HepG2 (cell line): ENCODE data around the gene EFNB1. TPM values are rescaled to one million over a fixed set of nuclear protein-coding genes. Genes with fewer than 3 reads are reported as not detected.

Experiments used
- ATAC-seq: fragments of 200-7000 bp; cut with Tn5 transposase; 3 replicates; pipeline ENCODE4 v1.9.1; 2020; ENCODE audit warnings: mild to moderate bottlenecking, moderate library complexity
- BruUV-seq: library from RNA; stranded (reverse); fragments of 400-500 nt; replicated peaks from 2 replicates; lab custom pipeline; 2021; lab: Mats Ljungman, UMichigan
- CTCF ChIA-PET: fragments of 300-600 bp; formaldehyde crosslinking; extraction: SDS; loops from one replicate; lab custom pipeline; 2021; ENCODE audit warnings: low total read pairs, inconsistent platforms, low intra/inter-chr PET ratio; lab: Yijun Ruan, JAX
- POLR2A ChIA-PET: fragments of 350-600 bp; sonication (Branson Sonifier 250); formaldehyde crosslinking; loops from one replicate; lab custom pipeline; 2020; ENCODE audit warnings: antibody characterized with exemption, inconsistent platforms; lab: Yijun Ruan, JAX
- DNase-seq: peaks from one replicate; pipeline ENCODE4 v3.0.0-alpha.2; 2015; ENCODE audit warnings: low spot score
- FAIRE-seq: peaks from 3 replicates; lab custom pipeline; 2011; peaks lifted over from hg19 to GRCh38; lab: Jason Lieb, UNC
- H2AFZ ChIP-seq: one replicate; pipeline ENCODE4 v1.6.1; 2011; ENCODE audit warnings: low read length, inconsistent platforms
- H3K27ac ChIP-seq: fragments of 300-600 bp; 3 replicates; pipeline ENCODE4 v1.8.0; 2011; ENCODE audit warnings: mixed run types, mild to moderate bottlenecking, mixed read lengths, low read length, inconsistent platforms; ENCODE audit not compliant: insufficient read depth; ENCODE audit errors: extremely low read length
- H3K27me3 ChIP-seq, 2 experiments: fragments of 200-600 bp in 1 of 2; 2 replicates in 1 of 2; 3 replicates in 1 of 2; pipeline versions ENCODE4 v1.6.0 to v1.8.0; 2011; ENCODE audit warnings: low read length in 2 of 2, mild to moderate bottlenecking in 2 of 2, moderate library complexity in 2 of 2, inconsistent platforms in 1 of 2; ENCODE audit not compliant: insufficient read depth in 2 of 2, control insufficient read depth in 1 of 2
- H3K36me3 ChIP-seq, 2 experiments: fragments of 200-600 bp in 1 of 2; replicated peaks in 1 of 2; 2 replicates in 1 of 2; 3 replicates in 1 of 2; pipeline versions ENCODE4 v1.5.1 to v1.8.0; 2011; ENCODE audit warnings: low read length in 2 of 2, inconsistent platforms in 1 of 2; ENCODE audit not compliant: insufficient read depth in 2 of 2, control insufficient read depth in 1 of 2
- H3K4me1 ChIP-seq: 2 replicates; pipeline ENCODE4 v1.5.1; 2012; ENCODE audit warnings: low read length, inconsistent platforms; ENCODE audit not compliant: insufficient read depth
- H3K4me2 ChIP-seq: 2 replicates; pipeline ENCODE4 v1.6.0; 2011; ENCODE audit warnings: low read depth, low read length, inconsistent platforms
- H3K4me3 ChIP-seq, 3 experiments: fragments of 200-600 bp in 1 of 3; sonication (generic), shearing (Covaris generic) in 1 of 3; replicated peaks in 1 of 3; 2 replicates each; pipeline ENCODE4 v1.5.1; 2011 to 2016; ENCODE audit warnings: low read length in 3 of 3, inconsistent platforms in 2 of 3, low read depth in 2 of 3, mild to moderate bottlenecking in 2 of 3, control low read depth in 1 of 3, mixed read lengths in 1 of 3; ENCODE audit not compliant: insufficient read depth in 1 of 3
- H3K79me2 ChIP-seq: one replicate; pipeline ENCODE4 v1.6.1; 2011; ENCODE audit warnings: low read length, inconsistent platforms; ENCODE audit not compliant: insufficient read depth
- H3K9ac ChIP-seq: 2 replicates; pipeline ENCODE4 v1.6.0; 2011; ENCODE audit warnings: mild to moderate bottlenecking, low read depth, low read length, inconsistent platforms; ENCODE audit not compliant: insufficient read depth
- H3K9me3 ChIP-seq: 2 replicates; pipeline ENCODE4 v1.5.1; 2012; ENCODE audit warnings: mild to moderate bottlenecking, low read length
- H4K20me1 ChIP-seq: 2 replicates; pipeline ENCODE4 v1.6.0; 2011; ENCODE audit warnings: inconsistent platforms, mild to moderate bottlenecking, low read length, moderate library complexity; ENCODE audit not compliant: insufficient read depth
- BHLHE40 ChIP-seq: IDR thresholded peaks from 2 replicates; pipeline ENCODE4 v1.6.1; 2011; ENCODE audit warnings: low read length, improper control_type of control experiment
- CCDC6 ChIP-seq: sonication (generic); formaldehyde crosslinking; IDR thresholded peaks from 2 replicates; pipeline ENCODE4 v1.8.1; 2022; ENCODE audit warnings: mild to moderate bottlenecking, missing genetic modification reagents, moderate library complexity
- GFI1 ChIP-seq: sonication (generic); formaldehyde crosslinking; IDR thresholded peaks from 2 replicates; pipeline ENCODE4 v1.5.0; 2020; ENCODE audit warnings: missing genetic modification reagents, mild to moderate bottlenecking, borderline replicate concordance
- HNF4A ChIP-seq: sonication (generic); formaldehyde crosslinking; IDR thresholded peaks from 2 replicates; pipeline ENCODE4 v1.4.0; 2020; ENCODE audit warnings: missing genetic modification reagents
- HNF4G ChIP-seq, 2 experiments: sonication (generic) in 1 of 2; formaldehyde crosslinking in 1 of 2; IDR thresholded peaks; 2 replicates each; pipeline versions ENCODE4 v1.4.0 to v1.6.1; 2011 to 2020; ENCODE audit warnings: borderline replicate concordance in 2 of 2, low read depth in 2 of 2, mild to moderate bottlenecking in 2 of 2, low read length in 1 of 2, missing genetic modification reagents in 1 of 2, moderate library complexity in 1 of 2
- NRL ChIP-seq: sonication (generic); formaldehyde crosslinking; IDR thresholded peaks from 2 replicates; pipeline ENCODE4 v1.5.0; 2020; ENCODE audit warnings: missing genetic modification reagents, mild to moderate bottlenecking, moderate library complexity, borderline replicate concordance
- PHF20 ChIP-seq: sonication (generic); formaldehyde crosslinking; IDR thresholded peaks from 2 replicates; pipeline ENCODE4 v1.5.0; 2020; ENCODE audit warnings: mild to moderate bottlenecking, missing genetic modification reagents
- SMAD1 ChIP-seq: sonication (generic); formaldehyde crosslinking; IDR thresholded peaks from 2 replicates; pipeline ENCODE4 v1.4.0; 2020; ENCODE audit warnings: missing genetic modification reagents, low read depth, mild to moderate bottlenecking, borderline replicate concordance
- ZNF431 ChIP-seq: sonication (generic); formaldehyde crosslinking; IDR thresholded peaks from 2 replicates; pipeline ENCODE4 v1.9.0; 2022; ENCODE audit warnings: missing genetic modification reagents, low read depth, mild to moderate bottlenecking, borderline replicate concordance
- WGBS: methylation state at CpG from one replicate; pipeline ENCODE4 v1.1.6; 2017; ENCODE audit warnings: low lambda C conversion rate; 5-methylcytosine and 5-hydroxymethylcytosine counted together
- in situ Hi-C: cut with HindIII; loops from 2 replicates; pipeline ENCODE4 v1.10.0; 2017; ENCODE audit warnings: low pct_unique_long_range_greater_than_20kb; ENCODE audit not compliant: extremely low pct_ligation_motif_present
- intact Hi-C: fragments of 100-400 bp; cut with micrococcal nuclease; formaldehyde crosslinking; loops from one replicate; pipeline ENCODE4 v1.10.0; 2022; ENCODE audit not compliant: unreplicated experiment
- polyA plus RNA-seq, 8 experiments: library from polyadenylated mRNA; depleted of rRNA in 3 of 8; stranded (reverse) in 7 of 8; unstranded in 1 of 8; fragments of >200 nt; fragmentation: Illumina TruSeq in 4 of 8; extraction: Trizol in 4 of 8; gene quantifications; 2 replicates each; pipeline versions ENCODE4 v1.2.1 to v1.2.3, GENCODE V29; 2011 to 2016; ENCODE audit warnings: low read depth in 4 of 8, missing spikeins in 1 of 8, mixed read lengths in 1 of 8; ENCODE audit not compliant: insufficient read depth in 1 of 8
- total RNA-seq, 5 experiments: library from RNA; depleted of rRNA; stranded (reverse); fragments of >200 nt; fragmentation: Illumina TruSeq; extraction: Trizol; gene quantifications; 2 replicates each; pipeline ENCODE4 v1.2.3, GENCODE V29; 2016; ENCODE audit warnings: low read depth in 1 of 5
- TF ChIP-seq, protein P1 (sequence below): IDR thresholded peaks from 2 replicates; pipeline ENCODE4 v1.4.0; 2020; ENCODE audit warnings: mild to moderate bottlenecking, missing genetic modification reagents
- TF ChIP-seq, protein P2 (sequence below): sonication (generic); formaldehyde crosslinking; IDR thresholded peaks from 2 replicates; pipeline ENCODE4 v1.5.0; 2020; ENCODE audit warnings: missing genetic modification reagents, mild to moderate bottlenecking, borderline replicate concordance

Gene EFNB1
- total and polyA plus RNA-seq, 2 of the 13 experiments (the other 11 are each of a cell fraction or from before 2014, with no cell fraction given), result 4.0 to 4.1 TPM

DNA sequence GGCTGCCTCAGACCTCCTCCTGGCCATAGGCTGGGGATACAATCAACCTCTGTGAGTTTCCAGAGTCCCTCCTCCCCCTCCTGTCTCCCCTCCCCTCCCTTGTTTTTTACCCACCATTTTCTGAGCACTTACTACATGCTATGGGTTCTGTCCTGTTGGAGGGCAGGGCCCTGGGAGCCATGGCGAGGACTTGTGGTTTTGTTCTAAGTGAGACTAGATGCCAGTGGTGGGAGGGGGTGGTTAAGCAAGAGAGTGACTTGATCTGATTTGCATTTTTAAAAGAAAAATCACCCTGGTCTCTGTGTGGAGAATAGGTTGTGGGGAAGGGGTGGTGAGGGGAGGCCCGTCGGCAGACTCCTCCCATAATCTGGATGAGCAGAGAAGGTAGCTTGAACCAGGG, 39.5 kb downstream of the EFNB1 start (continued):
- TF ChIP-seq, protein P1, sequence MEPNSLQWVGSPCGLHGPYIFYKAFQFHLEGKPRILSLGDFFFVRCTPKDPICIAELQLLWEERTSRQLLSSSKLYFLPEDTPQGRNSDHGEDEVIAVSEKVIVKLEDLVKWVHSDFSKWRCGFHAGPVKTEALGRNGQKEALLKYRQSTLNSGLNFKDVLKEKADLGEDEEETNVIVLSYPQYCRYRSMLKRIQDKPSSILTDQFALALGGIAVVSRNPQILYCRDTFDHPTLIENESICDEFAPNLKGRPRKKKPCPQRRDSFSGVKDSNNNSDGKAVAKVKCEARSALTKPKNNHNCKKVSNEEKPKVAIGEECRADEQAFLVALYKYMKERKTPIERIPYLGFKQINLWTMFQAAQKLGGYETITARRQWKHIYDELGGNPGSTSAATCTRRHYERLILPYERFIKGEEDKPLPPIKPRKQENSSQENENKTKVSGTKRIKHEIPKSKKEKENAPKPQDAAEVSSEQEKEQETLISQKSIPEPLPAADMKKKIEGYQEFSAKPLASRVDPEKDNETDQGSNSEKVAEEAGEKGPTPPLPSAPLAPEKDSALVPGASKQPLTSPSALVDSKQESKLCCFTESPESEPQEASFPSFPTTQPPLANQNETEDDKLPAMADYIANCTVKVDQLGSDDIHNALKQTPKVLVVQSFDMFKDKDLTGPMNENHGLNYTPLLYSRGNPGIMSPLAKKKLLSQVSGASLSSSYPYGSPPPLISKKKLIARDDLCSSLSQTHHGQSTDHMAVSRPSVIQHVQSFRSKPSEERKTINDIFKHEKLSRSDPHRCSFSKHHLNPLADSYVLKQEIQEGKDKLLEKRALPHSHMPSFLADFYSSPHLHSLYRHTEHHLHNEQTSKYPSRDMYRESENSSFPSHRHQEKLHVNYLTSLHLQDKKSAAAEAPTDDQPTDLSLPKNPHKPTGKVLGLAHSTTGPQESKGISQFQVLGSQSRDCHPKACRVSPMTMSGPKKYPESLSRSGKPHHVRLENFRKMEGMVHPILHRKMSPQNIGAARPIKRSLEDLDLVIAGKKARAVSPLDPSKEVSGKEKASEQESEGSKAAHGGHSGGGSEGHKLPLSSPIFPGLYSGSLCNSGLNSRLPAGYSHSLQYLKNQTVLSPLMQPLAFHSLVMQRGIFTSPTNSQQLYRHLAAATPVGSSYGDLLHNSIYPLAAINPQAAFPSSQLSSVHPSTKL (CRISPR knock-in tag), result no peak
- TF ChIP-seq PHF20 (no peak), ZNF431 (CRISPR knock-in tag) (no peak), BHLHE40 (no peak), CCDC6 (CRISPR knock-in tag) (no peak), NRL (CRISPR knock-in tag) (no peak)

DNA sequence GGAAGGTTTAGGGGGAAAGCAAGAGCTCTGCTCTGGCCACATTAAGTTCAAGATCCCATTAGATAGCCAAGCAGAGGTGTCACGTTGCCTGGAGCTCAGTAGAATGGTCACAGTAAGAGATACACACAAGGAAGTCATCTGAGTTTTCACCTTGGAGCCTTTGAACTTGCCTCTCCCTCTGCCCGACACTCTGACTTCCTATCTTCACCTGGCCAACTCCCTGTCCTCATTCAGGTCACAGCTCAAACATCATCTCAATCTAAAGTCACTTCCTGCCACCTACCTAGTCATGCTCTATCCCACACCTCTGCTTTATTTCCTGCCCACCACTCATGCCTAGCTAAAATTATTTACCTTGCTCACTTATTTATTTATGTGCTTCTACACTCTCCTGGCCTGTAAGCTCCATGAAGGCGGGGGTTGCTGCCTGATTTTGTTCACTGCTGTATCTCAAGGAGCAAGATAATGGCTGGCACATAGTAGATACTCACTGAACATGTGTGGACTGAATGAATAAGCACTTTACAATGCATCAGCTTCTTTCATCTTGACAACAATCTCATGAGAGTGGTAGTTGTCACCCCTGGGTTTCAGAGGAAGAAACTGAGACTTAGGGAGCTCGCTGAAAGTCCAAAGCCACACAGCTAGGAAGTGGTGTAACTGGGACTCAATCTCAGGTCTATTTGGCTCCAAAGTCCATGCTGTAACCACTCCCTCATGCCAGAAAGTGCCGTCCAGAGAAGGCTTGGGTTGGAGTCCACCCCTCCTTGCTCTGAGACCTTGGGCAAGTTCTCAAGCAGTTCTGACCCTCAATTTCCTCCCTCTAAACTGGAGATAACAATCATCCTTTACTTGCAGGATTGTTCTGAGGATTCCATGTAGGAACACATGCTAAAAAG, 40.3 kb downstream of the EFNB1 start:
- no peak overlapping the region; the same call in 1 of the 2 replicates for H3K4me2 ChIP-seq
- in situ Hi-C loops, result no loop called here
- no peaks in the 10 kb centered on the region for H3K27me3 ChIP-seq
- H3K36me3 ChIP-seq, result no peaks in the 10 kb centered on the region
- peak; percentile 66 for ATAC-seq
- intact Hi-C loops, result no loop called here
- WGBS, result 0% methylated on average over 2 of the region's 5 CpGs
- no peak overlapping the region for H3K27ac ChIP-seq
- H3K9ac ChIP-seq, result no peak overlapping the region
- no peaks in the 10 kb centered on the region for H3K9me3 ChIP-seq
- H4K20me1 ChIP-seq, result no peaks in the 10 kb centered on the region
- no peak overlapping the region for H2AFZ ChIP-seq
- peak; percentile 39 for FAIRE-seq
- no peak overlapping the region for H3K4me3 ChIP-seq
- DNase-seq, result no peak
- CTCF ChIA-PET, result no interaction called here
- peak; percentile 59 for TF ChIP-seq HNF4A
- TF ChIP-seq, protein P2, sequence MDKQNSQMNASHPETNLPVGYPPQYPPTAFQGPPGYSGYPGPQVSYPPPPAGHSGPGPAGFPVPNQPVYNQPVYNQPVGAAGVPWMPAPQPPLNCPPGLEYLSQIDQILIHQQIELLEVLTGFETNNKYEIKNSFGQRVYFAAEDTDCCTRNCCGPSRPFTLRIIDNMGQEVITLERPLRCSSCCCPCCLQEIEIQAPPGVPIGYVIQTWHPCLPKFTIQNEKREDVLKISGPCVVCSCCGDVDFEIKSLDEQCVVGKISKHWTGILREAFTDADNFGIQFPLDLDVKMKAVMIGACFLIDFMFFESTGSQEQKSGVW (CRISPR knock-in tag), result no peak
- no peak for TF ChIP-seq SMAD1 (CRISPR knock-in tag)
- TF ChIP-seq HNF4G (IDR thresholded peaks at IDR 0.05; ENCODE audit: borderline replicate concordance, low read depth, low read length), result 0 out of 2 replicates have a peak, but pooled peaks have one; percentile 15
- no peak for TF ChIP-seq HNF4G (CRISPR knock-in tag; IDR thresholded peaks at IDR 0.05; ENCODE audit: borderline replicate concordance, low read depth)
- peak; percentile 82 for TF ChIP-seq GFI1
- no TSS peak for BruUV-seq
- peaks cover 17% of the 10 kb centered on the region for H3K4me1 ChIP-seq
- no peaks in the 10 kb centered on the region for H3K79me2 ChIP-seq
- POLR2A ChIA-PET, result interaction anchor here (1.2 kb wide), 1 partner anchor 40 kb away, joined by 7 read pairs; the partner anchor contains the start of gene EFNB1
